ENCODE data around the gene MAP4K4. TPM values are rescaled to one million over a fixed set of nuclear protein-coding genes. Genes with fewer than 3 reads are reported as not detected.

Gene MAP4K4
- total and polyA plus RNA-seq, 4 donors, result 19.7 to 91.7 (median 54.0) TPM

- no peaks in the 10 kb centered on the region for H3K9me3 ChIP-seq (ENCODE audit: control insufficient read depth in 4 of 4, insufficient read depth in 3 of 4, low read length in 3 of 4)
- no peak for TF ChIP-seq CTCF (IDR thresholded peaks at IDR 0.05; ENCODE audit: control extremely low read depth, extremely low read depth)
- peaks cover 19 to 66% (median 36%) of the 10 kb centered on the region in 5 donors for H3K4me1 ChIP-seq (ENCODE audit: control insufficient read depth in 5 of 5, insufficient read depth in 5 of 5, low read length in 5 of 5)
- no peaks in the 10 kb centered on the region for H3K27me3 ChIP-seq (ENCODE audit: control insufficient read depth in 3 of 3, insufficient read depth in 3 of 3, low read length in 2 of 3)
- H3K4me3 ChIP-seq, result no peak overlapping the region
- H3K36me3 ChIP-seq (ENCODE audit: control insufficient read depth in 4 of 4, insufficient read depth in 4 of 4, low read length in 4 of 4), result no peaks in the 10 kb centered on the region
- DNase-seq, result no peak
- H3K9ac ChIP-seq (ENCODE audit: insufficient read depth in 1 of 2, low read length in 2 of 2), result peak overlapping the region in 1 of 2 donors; percentile 56
- no peak for ATAC-seq (ENCODE audit: insufficient read depth, low FRiP score)
- WGBS, 2 donors, result 11 to 20% methylated on average over 1 of the region's 1 CpG
- H3K27ac ChIP-seq (ENCODE audit: low read depth in 1 of 2, low read length in 1 of 2), result peak overlapping the region; percentile 76 to 79
These were observed 45.0 kb downstream of the MAP4K4 start for GRCh38 chr2:101742547-101742946.

- 77 to 80% methylated on average over 3 of the region's 3 CpGs for WGBS, 2 donors
- Histone ChIP-seq H3K4me1 (ENCODE audit: control insufficient read depth in 5 of 5, insufficient read depth in 5 of 5, low read length in 5 of 5) (peaks cover 19 to 68% (median 41%) of the 10 kb centered on the region in 5 donors), H3K27me3 (ENCODE audit: control insufficient read depth in 3 of 3, insufficient read depth in 3 of 3, low read length in 2 of 3) (no peaks in the 10 kb centered on the region), H3K9ac (ENCODE audit: insufficient read depth in 1 of 2, low read length in 2 of 2) (no peak overlapping the region), H3K4me3 (no peak overlapping the region), H3K27ac (ENCODE audit: low read depth in 1 of 2, low read length in 1 of 2) (peak overlapping the region in 1 of 2 donors; percentile 76), H3K9me3 (ENCODE audit: control insufficient read depth in 4 of 4, insufficient read depth in 3 of 4, low read length in 3 of 4) (no peaks in the 10 kb centered on the region), H3K36me3 (ENCODE audit: control insufficient read depth in 4 of 4, insufficient read depth in 4 of 4, low read length in 4 of 4) (no peaks in the 10 kb centered on the region)
- TF ChIP-seq CTCF (IDR thresholded peaks at IDR 0.05; ENCODE audit: control extremely low read depth, extremely low read depth), result no peak
- DNase-seq (no peak), ATAC-seq (ENCODE audit: insufficient read depth, low FRiP score) (no peak)
These were observed 45.8 kb downstream of the MAP4K4 start for GRCh38 chr2:101743288-101743687.

GRCh38 chr2:101744832-101745231 is 47.3 kb downstream of the MAP4K4 start:
- 65 to 73% methylated on average over 1 of the region's 1 CpG for WGBS, 2 donors
- ATAC-seq (ENCODE audit: insufficient read depth, low FRiP score), result no peak

More at GRCh38 chr2:101744832-101745231, 47.3 kb downstream of the MAP4K4 start:
- no peak for TF ChIP-seq CTCF (IDR thresholded peaks at IDR 0.05; ENCODE audit: control extremely low read depth, extremely low read depth)
- Histone ChIP-seq H3K27me3 (ENCODE audit: control insufficient read depth in 3 of 3, insufficient read depth in 3 of 3, low read length in 2 of 3) (no peaks in the 10 kb centered on the region), H3K9ac (ENCODE audit: insufficient read depth in 1 of 2, low read length in 2 of 2) (no peak overlapping the region), H3K27ac (ENCODE audit: low read depth in 1 of 2, low read length in 1 of 2) (peak overlapping the region in 1 of 2 donors; percentile 21), H3K4me3 (no peak overlapping the region), H3K9me3 (ENCODE audit: control insufficient read depth in 4 of 4, insufficient read depth in 3 of 4, low read length in 3 of 4) (no peaks in the 10 kb centered on the region), H3K4me1 (ENCODE audit: control insufficient read depth in 5 of 5, insufficient read depth in 5 of 5, low read length in 5 of 5) (peaks cover 19 to 60% (median 41%) of the 10 kb centered on the region in 5 donors), H3K36me3 (ENCODE audit: control insufficient read depth in 4 of 4, insufficient read depth in 4 of 4, low read length in 4 of 4) (no peaks in the 10 kb centered on the region)
- no peak for DNase-seq

All from lung (tissue), 12 donors.